GM12878 (cell line): ENCODE measurements around the gene ANP32A. TPM values are rescaled to one million over a fixed set of nuclear protein-coding genes. Genes with fewer than 3 reads are reported as not detected.
A peak's percentile ranks its signal among the peaks of the same experiment; 100 is the strongest.

Experiments used
- ATAC-seq: fragments of 200-7000 bp; cut with Tn5 transposase; 3 replicates; pipeline ENCODE4 v1.9.1; 2020; ENCODE audit warnings: mild to moderate bottlenecking, moderate library complexity
- BruUV-seq: library from RNA; stranded (reverse); fragments of 400-500 nt; replicated peaks from 2 replicates; lab custom pipeline; 2021; lab: Mats Ljungman, UMichigan
- CTCF ChIA-PET: fragments of 300-600 bp; sonication (Branson Sonifier 250); formaldehyde crosslinking; extraction: SDS; loops from one replicate; lab custom pipeline; 2021; ENCODE audit warnings: inconsistent platforms; lab: Yijun Ruan, JAX
- POLR2A ChIA-PET: fragments of 350-600 bp; formaldehyde crosslinking; extraction: SDS; loops from one replicate; lab custom pipeline; 2021; ENCODE audit warnings: inconsistent platforms; lab: Charles Lee
- RAD21 ChIA-PET: fragments of 300-600 bp; sonication (Branson Sonifier 250); formaldehyde crosslinking; loops from one replicate; lab custom pipeline; 2023; ENCODE audit warnings: antibody characterized with exemption; ENCODE audit not compliant: unreplicated experiment; lab: Charles Lee
- SMC1A ChIA-PET: fragments of 300-600 bp; sonication (Branson Sonifier 250); formaldehyde crosslinking; loops from one replicate; lab custom pipeline; 2023; ENCODE audit not compliant: unreplicated experiment, uncharacterized antibody; lab: Charles Lee
- DNase-seq: peaks from one replicate; pipeline ENCODE4 v3.0.0-alpha.2; 2011; ENCODE audit warnings: low read depth, low spot score
- FAIRE-seq: peaks from 3 replicates; lab custom pipeline; 2011; peaks lifted over from hg19 to GRCh38; lab: Jason Lieb, UNC
- H2AFZ ChIP-seq: 2 replicates; pipeline ENCODE4 v1.6.0; 2011; ENCODE audit warnings: low read depth, low read length, control low read depth; ENCODE audit not compliant: control insufficient read depth
- H3K27ac ChIP-seq: 2 replicates; pipeline ENCODE4 v1.5.1; 2011; ENCODE audit warnings: control low read depth; ENCODE audit not compliant: control insufficient read depth, insufficient read depth
- H3K27me3 ChIP-seq, 2 experiments: replicated peaks in 1 of 2; 2 replicates each; pipeline versions ENCODE4 v1.6.0 to v1.6.1; 2011; ENCODE audit warnings: low read length in 1 of 2; ENCODE audit not compliant: control insufficient read depth in 2 of 2, insufficient read depth in 2 of 2
- H3K36me3 ChIP-seq, 2 experiments: 2 replicates each; pipeline ENCODE4 v1.5.1; 2011; ENCODE audit warnings: low read length in 1 of 2; ENCODE audit not compliant: control insufficient read depth in 2 of 2, insufficient read depth in 2 of 2
- H3K4me1 ChIP-seq: 2 replicates; pipeline ENCODE4 v1.6.1; 2011; ENCODE audit warnings: mild to moderate bottlenecking, low read length, moderate library complexity, mixed read lengths; ENCODE audit not compliant: control insufficient read depth, insufficient read depth
- H3K4me2 ChIP-seq: 2 replicates; pipeline ENCODE4 v1.6.0; 2011; ENCODE audit warnings: control low read depth; ENCODE audit not compliant: control insufficient read depth, insufficient read depth
- H3K4me3 ChIP-seq: fragments of 200-600 bp; sonication (generic); 2 replicates; pipeline ENCODE4 v1.5.1; 2016
- H3K79me2 ChIP-seq: 2 replicates; pipeline ENCODE4 v1.6.0; 2011; ENCODE audit warnings: low read length; ENCODE audit not compliant: control insufficient read depth, insufficient read depth
- H3K9ac ChIP-seq: 2 replicates; pipeline ENCODE4 v1.8.0; 2011; ENCODE audit warnings: low read length, control low read depth, mixed read lengths; ENCODE audit not compliant: control insufficient read depth, insufficient read depth
- H3K9me3 ChIP-seq: replicated peaks from 3 replicates; pipeline ENCODE4 v1.5.1; 2011; ENCODE audit warnings: mild to moderate bottlenecking, low read length; ENCODE audit not compliant: control insufficient read depth, insufficient read depth
- H4K20me1 ChIP-seq: 2 replicates; pipeline ENCODE4 v1.6.0; 2011; ENCODE audit not compliant: control insufficient read depth, insufficient read depth
- CREM ChIP-seq: IDR thresholded peaks from 2 replicates; pipeline ENCODE4 v1.6.1; 2014; ENCODE audit warnings: antibody characterized with exemption, low read depth
- KAT2A ChIP-seq: conservative IDR thresholded peaks from 2 replicates; pipeline ENCODE4 v1.6.1; 2011; ENCODE audit warnings: low read depth, low read length; ENCODE audit not compliant: control insufficient read depth
- MTA2 ChIP-seq: fragments of 450-650 bp; IDR thresholded peaks from 2 replicates; pipeline ENCODE4 v1.6.1; 2016; ENCODE audit warnings: low read depth, mild to moderate bottlenecking, moderate library complexity
- PML ChIP-seq: IDR thresholded peaks from 2 replicates; pipeline ENCODE4 v1.6.1; 2012; ENCODE audit warnings: low read length, inconsistent platforms
- RAD51 ChIP-seq: fragments of 450-650 bp; IDR thresholded peaks from 2 replicates; pipeline ENCODE4 v1.6.1; 2016; ENCODE audit warnings: moderate library complexity, mild to moderate bottlenecking, inconsistent platforms
- SMARCA5 ChIP-seq: fragments of 450-650 bp; IDR thresholded peaks from 2 replicates; pipeline ENCODE4 v1.6.1; 2017; ENCODE audit warnings: mild to moderate bottlenecking
- SRF ChIP-seq, 2 experiments: IDR thresholded peaks; 2 replicates each; pipeline ENCODE4 v1.6.1; 2011; ENCODE audit warnings: low read depth in 2 of 2, low read length in 2 of 2, mild to moderate bottlenecking in 1 of 2, moderate library complexity in 1 of 2
- WGBS: methylation state at CpG from one replicate; pipeline ENCODE4 v1.1.6; 2016; ENCODE audit warnings: low lambda C conversion rate; ENCODE audit not compliant: insufficient replicate concordance, insufficient coverage; ENCODE audit errors: missing lambda C conversion rate; 5-methylcytosine and 5-hydroxymethylcytosine counted together
- in situ Hi-C: fragments of 300-500 bp; cut with MboI; formaldehyde crosslinking; loops from 9 replicates; pipeline ENCODE4 v1.14.3; 2018; ENCODE audit warnings: mixed read lengths
- intact Hi-C: fragments of 100-400 bp; cut with micrococcal nuclease; formaldehyde crosslinking; loops from one replicate; pipeline ENCODE4 v1.14.2; 2022; ENCODE audit not compliant: unreplicated experiment
- polyA plus RNA-seq, 11 experiments: library from polyadenylated mRNA; depleted of rRNA in 4 of 11; unstranded in 6 of 11; stranded (reverse) in 5 of 11; fragments of >200 nt; fragmentation: Nextera tagmentation in 4 of 11; fragmentation: Illumina TruSeq in 1 of 11; extraction: Ambion mirVana in 4 of 11; extraction: Trizol in 1 of 11; gene quantifications; 1 replicate in 1 of 11; 2 replicates in 10 of 11; pipeline versions ENCODE4 v1.2.1 to v1.2.3, GENCODE V29; 2011 to 2016; ENCODE audit warnings: inconsistent platforms in 2 of 11, missing spikeins in 2 of 11, low read depth in 1 of 11
- total RNA-seq, 4 experiments: library from RNA; depleted of rRNA in 3 of 4; stranded (reverse); fragments of >200 nt in 3 of 4; fragmentation: Illumina TruSeq in 1 of 4; extraction: Trizol in 1 of 4; gene quantifications; 2 replicates each; pipeline versions ENCODE4 v1.2.1 to v1.2.3, GENCODE V29; 2013 to 2021

Gene ANP32A
- total and polyA plus RNA-seq, 10 of the 15 experiments (the other 5 are each of a cell fraction or from before 2014, with no cell fraction given): 29.6 to 666 (median 234) TPM

GRCh38 chr15:68797191-68797590 lies 23.5 kb downstream of the ANP32A start (continued):
- TF ChIP-seq SRF (IDR thresholded peaks at IDR 0.05; ENCODE audit: low read depth in 2 of 2, low read length in 2 of 2): 0 out of 4 replicates have a peak, but pooled peaks of 1 of the 2 experiments have one; percentile 38

GRCh38 chr15:68796576-68796975 lies 24.1 kb downstream of the ANP32A start:
- peaks cover 96% of the 10 kb centered on the region for H3K79me2 ChIP-seq
- H3K9ac ChIP-seq: no peak overlapping the region
- intact Hi-C loops: no loop called here
- no peaks in the 10 kb centered on the region for H3K9me3 ChIP-seq
- no peak for DNase-seq
- POLR2A ChIA-PET: interaction anchor here (0.8 to 0.9 kb wide), 2 partner anchors 17 to 20 kb away, joined by 3 read pairs; no protein-coding TSS in a partner anchor
- H3K36me3 ChIP-seq: peaks cover 8 to 17% of the 10 kb centered on the region in 2 experiments
- CTCF ChIA-PET: interaction anchor here (2.5 to 3.0 kb wide), 2 partner anchors 8 to 12 kb away, joined by 10 to 24 read pairs; no protein-coding TSS in a partner anchor
- peaks cover 17% of the 10 kb centered on the region for H4K20me1 ChIP-seq
- peak overlapping the region; percentile 60; the same call in 1 of the 2 replicates for H3K4me3 ChIP-seq
- H3K27ac ChIP-seq: peak overlapping the region; percentile 43
- 67% methylated on average over 6 of the region's 6 CpGs for WGBS
- peaks cover 74% of the 10 kb centered on the region for H3K4me1 ChIP-seq
- FAIRE-seq: no peak
- no peaks in the 10 kb centered on the region for H3K27me3 ChIP-seq
- RAD21 ChIA-PET: interaction anchor here (0.7 kb wide), 1 partner anchor 79 kb away, joined by 3 read pairs; no protein-coding TSS in a partner anchor
- no peak overlapping the region for H2AFZ ChIP-seq
- SMC1A ChIA-PET: interaction anchor here (0.8 to 1.7 kb wide), 2 partner anchors 18 to 26 kb away, joined by 3 to 10 read pairs; no protein-coding TSS in a partner anchor
- no TSS peak for BruUV-seq
- no peak for TF ChIP-seq MTA2
- no peak for TF ChIP-seq SMARCA5
- no peak for TF ChIP-seq CREM
- TF ChIP-seq PML: no peak
- no peak for TF ChIP-seq RAD51
- TF ChIP-seq KAT2A: no peak
- peak overlapping the region; percentile 94 for H3K4me2 ChIP-seq
- in situ Hi-C loops: no loop called here
- no peak for ATAC-seq
